Stimulated activated CD4-positive, alpha-beta T cell treated with anti-CD3 and anti-CD28 coated beads, Interleukin-15, amount 100 ng/mL, for 1 hour (primary cell): ENCODE results near the gene TNFSF12.

ENCODE experiments used
- DNase-seq, 2 donors: peaks; one replicate each; pipeline ENCODE4 v3.0.0-alpha.2; 2020; ENCODE audit warnings: low read depth in 1 of 2, low spot score in 1 of 2

Gene TNFSF12

GRCh38 chr17:7563115-7563869 lies 14.4 kb downstream of the TNFSF12 start:
- DNase-seq: no peak

- no peak for DNase-seq
These were observed 20.7 kb downstream of the TNFSF12 start for GRCh38 chr17:7569571-7569970.

- no peak for DNase-seq
These were observed 21.5 kb downstream of the TNFSF12 start for GRCh38 chr17:7570351-7570750.

- DNase-seq: no peak
These were observed 23.4 kb downstream of the TNFSF12 start for GRCh38 chr17:7572338-7572587.

GRCh38 chr17:7572588-7573323 lies 23.9 kb downstream of the TNFSF12 start:
- DNase-seq: peak; percentile 100

GRCh38 chr17:7573324-7574080 lies 24.6 kb downstream of the TNFSF12 start:
- DNase-seq: peak; percentile 82 to 86

- no peak for DNase-seq
These were observed 25.5 kb downstream of the TNFSF12 start for GRCh38 chr17:7574176-7574953.

- DNase-seq: no peak
These were observed 26.6 kb downstream of the TNFSF12 start for GRCh38 chr17:7575481-7575883.

- no peak for DNase-seq
These were observed 27.1 kb downstream of the TNFSF12 start for GRCh38 chr17:7575959-7576358.

GRCh38 chr17:7576432-7576937 lies 27.6 kb downstream of the TNFSF12 start:
- DNase-seq: no peak

- DNase-seq: no peak
These were observed 28.7 kb downstream of the TNFSF12 start for GRCh38 chr17:7577327-7578199.

GRCh38 chr17:7579001-7579833 lies 30.4 kb downstream of the TNFSF12 start, which contains the start of gene CD68:
Gene CD68 (plus strand): TSS chr17:7579638. CDS start chr17:7579678, 40 bp downstream.
- DNase-seq: peak in 1 of 2 donors; percentile 45

- DNase-seq: no peak
These were observed 31.2 kb downstream of the TNFSF12 start for GRCh38 chr17:7579834-7580603.

- no peak for DNase-seq
These were observed 32.0 kb downstream of the TNFSF12 start for GRCh38 chr17:7580604-7581575.

GRCh38 chr17:7582396-7583252 lies 33.8 kb downstream of the TNFSF12 start:
- DNase-seq: no peak
